H9 (cell line): ENCODE data around the gene RNF213. TPM values are rescaled to one million over a fixed set of nuclear protein-coding genes. Genes with fewer than 3 reads are reported as not detected.

Source experiments
- DNase-seq: peaks from one replicate; pipeline ENCODE4 v3.0.0-alpha.2; 2017
- H2AFZ ChIP-seq: one replicate; pipeline ENCODE4 v1.6.1; 2013; ENCODE audit warnings: mild to moderate bottlenecking, low read length, control low read depth, moderate library complexity
- H2AK5ac ChIP-seq: 2 replicates; pipeline ENCODE4 v1.6.1; 2013; ENCODE audit warnings: low read length, control low read depth, mixed read lengths; ENCODE audit not compliant: insufficient read length
- H2BK120ac ChIP-seq: one replicate; pipeline ENCODE4 v1.6.1; 2013; ENCODE audit warnings: low read depth, mild to moderate bottlenecking, low read length, control low read depth, inconsistent platforms; ENCODE audit not compliant: poor library complexity, severe bottlenecking
- H2BK12ac ChIP-seq: 2 replicates; pipeline ENCODE4 v1.6.1; 2013; ENCODE audit warnings: low read length, control low read depth, mixed read lengths, low read depth; ENCODE audit not compliant: insufficient read length
- H2BK15ac ChIP-seq: 2 replicates; pipeline ENCODE4 v1.6.1; 2013; ENCODE audit warnings: low read depth, low read length, control low read depth
- H2BK20ac ChIP-seq: one replicate; pipeline ENCODE4 v1.6.1; 2013; ENCODE audit warnings: low read depth, mild to moderate bottlenecking, low read length, control low read depth, inconsistent platforms; ENCODE audit not compliant: poor library complexity, severe bottlenecking
- H2BK5ac ChIP-seq: 2 replicates; pipeline ENCODE4 v1.6.1; 2013; ENCODE audit warnings: low read length, control low read depth, mixed read lengths; ENCODE audit not compliant: insufficient read length
- H3K14ac ChIP-seq: 2 replicates; pipeline ENCODE4 v1.6.1; 2013; ENCODE audit warnings: low read length, control low read depth; ENCODE audit not compliant: insufficient read depth
- H3K18ac ChIP-seq: 2 replicates; pipeline ENCODE4 v1.6.1; 2013; ENCODE audit warnings: low read depth, mild to moderate bottlenecking, mixed read lengths, low read length, control low read depth; ENCODE audit not compliant: insufficient read length
- H3K23ac ChIP-seq: 2 replicates; pipeline ENCODE4 v1.6.1; 2013; ENCODE audit warnings: low read length, control low read depth, mixed read lengths, low read depth; ENCODE audit not compliant: insufficient read length
- H3K23me2 ChIP-seq: 2 replicates; pipeline ENCODE4 v1.6.1; 2013; ENCODE audit warnings: low read depth, mild to moderate bottlenecking, mixed read lengths, low read length, control low read depth; ENCODE audit not compliant: insufficient read length, poor library complexity, severe bottlenecking
- H3K27ac ChIP-seq: 2 replicates; pipeline ENCODE4 v1.5.1; 2013; ENCODE audit warnings: low read length, control low read depth, mixed read lengths, low read depth; ENCODE audit not compliant: insufficient read length
- H3K27me3 ChIP-seq: 2 replicates; pipeline ENCODE4 v1.6.1; 2013; ENCODE audit warnings: low read length, control low read depth, inconsistent platforms; ENCODE audit not compliant: insufficient read depth
- H3K4ac ChIP-seq: 2 replicates; pipeline ENCODE4 v1.6.1; 2013; ENCODE audit warnings: low read depth, mild to moderate bottlenecking, control low read depth, inconsistent platforms, low read length, moderate library complexity
- H3K4me1 ChIP-seq: 2 replicates; pipeline ENCODE4 v1.6.1; 2013; ENCODE audit warnings: low read length, control low read depth, inconsistent platforms; ENCODE audit not compliant: insufficient read depth
- H3K4me2 ChIP-seq: 2 replicates; pipeline ENCODE4 v1.6.1; 2013; ENCODE audit warnings: low read length, control low read depth, mixed read lengths; ENCODE audit not compliant: insufficient read length, insufficient read depth
- H3K56ac ChIP-seq: 2 replicates; pipeline ENCODE4 v1.6.1; 2013; ENCODE audit warnings: low read depth, mild to moderate bottlenecking, mixed read lengths, low read length, control low read depth; ENCODE audit not compliant: insufficient read length
- H3K79me1 ChIP-seq: 2 replicates; pipeline ENCODE4 v1.6.1; 2013; ENCODE audit warnings: low read depth, mild to moderate bottlenecking, moderate library complexity, low read length, control low read depth, inconsistent platforms; ENCODE audit not compliant: insufficient read depth, poor library complexity, severe bottlenecking
- H3K79me2 ChIP-seq: 2 replicates; pipeline ENCODE4 v1.6.1; 2013; ENCODE audit warnings: low read length, control low read depth, inconsistent platforms; ENCODE audit not compliant: insufficient read depth
- H3K9ac ChIP-seq: 2 replicates; pipeline ENCODE4 v1.6.1; 2013; ENCODE audit warnings: low read length, control low read depth, mixed read lengths; ENCODE audit not compliant: insufficient read length; ENCODE audit errors: extremely low read depth
- H3K9me3 ChIP-seq: one replicate; pipeline ENCODE4 v1.6.1; 2013; ENCODE audit warnings: low read depth, low read length, inconsistent platforms; ENCODE audit not compliant: control insufficient read depth
- H3T11ph ChIP-seq: one replicate; pipeline ENCODE4 v1.6.1; 2013; ENCODE audit warnings: mild to moderate bottlenecking, low read length, control low read depth, inconsistent platforms
- H4K20me1 ChIP-seq: one replicate; pipeline ENCODE4 v1.6.1; 2013; ENCODE audit not compliant: control insufficient read depth, insufficient read length, insufficient read depth
- H4K5ac ChIP-seq: 2 replicates; pipeline ENCODE4 v1.6.1; 2013; ENCODE audit warnings: low read depth, mild to moderate bottlenecking, mixed read lengths, low read length, control low read depth; ENCODE audit not compliant: insufficient read length
- H4K8ac ChIP-seq: replicated peaks from 2 replicates; pipeline ENCODE4 v1.6.1; 2013; ENCODE audit warnings: low read length, control low read depth, mixed read lengths, low read depth; ENCODE audit not compliant: insufficient read length
- H4K91ac ChIP-seq: 2 replicates; pipeline ENCODE4 v1.6.1; 2013; ENCODE audit warnings: low read depth, mild to moderate bottlenecking, moderate library complexity, mixed read lengths, low read length, control low read depth; ENCODE audit not compliant: insufficient read length
- H3K27ac Mint-ChIP-seq, 3 experiments: 2 replicates in 2 of 3; 3 replicates in 1 of 3; pipeline ENCODE4 v1.8.0; 2020 to 2021; ENCODE audit warnings: mixed read lengths in 3 of 3, mild to moderate bottlenecking in 1 of 3, moderate library complexity in 1 of 3
- H3K27me3 Mint-ChIP-seq: 2 replicates; pipeline ENCODE4 v1.8.0; 2021; ENCODE audit warnings: low read depth, mild to moderate bottlenecking, moderate library complexity, mixed read lengths
- H3K36me3 Mint-ChIP-seq, 3 experiments: 2 replicates in 2 of 3; 3 replicates in 1 of 3; pipeline ENCODE4 v1.8.0; 2020 to 2021; ENCODE audit warnings: low read depth in 3 of 3, mixed read lengths in 3 of 3; ENCODE audit not compliant: insufficient read depth in 1 of 3
- H3K4me1 Mint-ChIP-seq, 2 experiments: 2 replicates each; pipeline ENCODE4 v1.8.0; 2020; ENCODE audit warnings: mixed read lengths in 2 of 2
- H3K4me3 Mint-ChIP-seq, 2 experiments: 2 replicates in 1 of 2; 3 replicates in 1 of 2; pipeline ENCODE4 v1.8.0; 2020 to 2021; ENCODE audit warnings: mild to moderate bottlenecking in 2 of 2, mixed read lengths in 2 of 2, moderate library complexity in 1 of 2
- H3K9me3 Mint-ChIP-seq, 2 experiments: 2 replicates in 1 of 2; 3 replicates in 1 of 2; pipeline ENCODE4 v1.8.0; 2020; ENCODE audit warnings: mild to moderate bottlenecking in 2 of 2, mixed read lengths in 2 of 2, moderate library complexity in 1 of 2
- CTCF ChIP-seq: fragments of 200-600 bp; sonication (generic); conservative IDR thresholded peaks from 3 replicates; pipeline ENCODE4 v1.8.0; 2021; ENCODE audit warnings: antibody characterized with exemption, mild to moderate bottlenecking
- WGBS: extraction: QIAGEN DNeasy Blood & Tissue Kit; methylation state at CpG from one replicate; pipeline ENCODE4 v1.1.7; 2013; ENCODE audit warnings: missing lambda C conversion rate, low lambda C conversion rate, mixed read lengths; ENCODE audit not compliant: insufficient read length; ENCODE audit errors: extremely low coverage; 5-methylcytosine and 5-hydroxymethylcytosine counted together
- total RNA-seq: library from RNA; stranded (reverse); gene quantifications from 2 replicates; pipeline ENCODE4 v1.2.1, GENCODE V29; 2021

Gene RNF213
- total RNA-seq, 1 experiment from 2014 or later, result 34.3 TPM

- Mint-ChIP-seq H3K27me3 (no peaks in the 10 kb centered on the region; the same call in 1 of the 2 replicates), H3K27ac (no peak overlapping the region), H3K36me3 (peaks cover 36 to 87% (median 83%) of the 10 kb centered on the region in 3 experiments), H3K9me3 (no peaks in the 10 kb centered on the region), H3K4me1 (no peaks in the 10 kb centered on the region), H3K4me3 (no peak overlapping the region)
- Histone ChIP-seq H3K4me2 (no peak overlapping the region), H2BK120ac (no peak overlapping the region), H4K8ac (no peak overlapping the region), H3K23me2 (no peaks in the 10 kb centered on the region), H3K56ac (no peak overlapping the region), H3K4me1 (no peaks in the 10 kb centered on the region), H3T11ph (no peak overlapping the region), H3K18ac (no peak overlapping the region), H3K9ac (no peak overlapping the region), H3K4ac (no peak overlapping the region), H2BK12ac (no peak overlapping the region), H3K27ac (no peak overlapping the region), H3K79me2 (0 out of 2 replicates have a peak, but pooled peaks cover 2% of the 10 kb centered on the region), H3K9me3 (no peaks in the 10 kb centered on the region), H3K14ac (no peak overlapping the region), H4K5ac (no peak overlapping the region), H2BK5ac (no peak overlapping the region), H4K91ac (no peak overlapping the region), H3K79me1 (no peaks in the 10 kb centered on the region), H4K20me1 (no peaks in the 10 kb centered on the region), H3K23ac (no peak overlapping the region), H2AK5ac (no peak overlapping the region), H3K27me3 (no peaks in the 10 kb centered on the region), H2BK15ac (no peak overlapping the region), H2BK20ac (no peak overlapping the region), H2AFZ (no peak overlapping the region)
- DNase-seq, result no peak
- WGBS, result no CpG with 5 or more reads among the region's 38 CpGs
- TF ChIP-seq CTCF, result no peak
Measured at GRCh38 chr17:80346498-80347275, 86.0 kb downstream of the RNF213 start.
